HL-60 (cell line): ENCODE measurements around the gene PRR33.
"Not testable (repeated sequence)": the region's sequence is repeated elsewhere in the genome, so short reads cannot be mapped to it uniquely, and the experiment has no call there.

ENCODE experiments used
- GABPA ChIP-seq: IDR thresholded peaks from 2 replicates; pipeline ENCODE4 v1.6.1; 2012; ENCODE audit warnings: low read depth
- POLR2AphosphoS5 ChIP-seq: IDR thresholded peaks from 2 replicates; pipeline ENCODE4 v1.6.1; 2012; ENCODE audit warnings: low read depth
- SPI1 ChIP-seq: IDR thresholded peaks from 2 replicates; pipeline ENCODE4 v1.6.1; 2012; ENCODE audit warnings: low read depth, mild to moderate bottlenecking, borderline replicate concordance
- TF ChIP-seq, protein P1 (sequence below): IDR thresholded peaks from one replicate; pipeline ENCODE4 v1.5.1; 2011; ENCODE audit warnings: low read length, control low read depth, inconsistent platforms; ENCODE audit not compliant: insufficient read depth

DNA sequence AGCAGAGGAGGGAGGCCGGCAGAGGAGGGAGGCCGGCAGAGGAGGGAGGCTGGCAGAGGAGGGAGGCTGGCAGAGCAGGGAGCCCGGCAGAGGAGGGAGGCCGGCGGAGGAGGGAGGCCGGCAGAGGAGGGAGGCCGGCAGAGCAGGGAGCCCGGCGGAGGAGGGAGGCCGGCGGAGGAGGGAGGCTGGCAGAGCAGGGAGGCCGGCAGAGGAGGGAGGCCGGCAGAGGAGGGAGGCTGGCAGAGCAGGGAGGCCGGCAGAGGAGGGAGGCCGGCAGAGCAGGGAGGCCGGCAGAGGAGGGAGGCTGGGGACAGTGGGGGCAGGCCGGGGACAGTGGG lies 17.9 kb downstream of the PRR33 start:
- TF ChIP-seq, protein P1, sequence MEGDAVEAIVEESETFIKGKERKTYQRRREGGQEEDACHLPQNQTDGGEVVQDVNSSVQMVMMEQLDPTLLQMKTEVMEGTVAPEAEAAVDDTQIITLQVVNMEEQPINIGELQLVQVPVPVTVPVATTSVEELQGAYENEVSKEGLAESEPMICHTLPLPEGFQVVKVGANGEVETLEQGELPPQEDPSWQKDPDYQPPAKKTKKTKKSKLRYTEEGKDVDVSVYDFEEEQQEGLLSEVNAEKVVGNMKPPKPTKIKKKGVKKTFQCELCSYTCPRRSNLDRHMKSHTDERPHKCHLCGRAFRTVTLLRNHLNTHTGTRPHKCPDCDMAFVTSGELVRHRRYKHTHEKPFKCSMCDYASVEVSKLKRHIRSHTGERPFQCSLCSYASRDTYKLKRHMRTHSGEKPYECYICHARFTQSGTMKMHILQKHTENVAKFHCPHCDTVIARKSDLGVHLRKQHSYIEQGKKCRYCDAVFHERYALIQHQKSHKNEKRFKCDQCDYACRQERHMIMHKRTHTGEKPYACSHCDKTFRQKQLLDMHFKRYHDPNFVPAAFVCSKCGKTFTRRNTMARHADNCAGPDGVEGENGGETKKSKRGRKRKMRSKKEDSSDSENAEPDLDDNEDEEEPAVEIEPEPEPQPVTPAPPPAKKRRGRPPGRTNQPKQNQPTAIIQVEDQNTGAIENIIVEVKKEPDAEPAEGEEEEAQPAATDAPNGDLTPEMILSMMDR = not testable (repeated sequence)
- TF ChIP-seq POLR2AphosphoS5, SPI1, GABPA: not testable (repeated sequence)
